Karpas-422 (cell line): ENCODE data around the gene VPS45. TPM values are rescaled to one million over a fixed set of nuclear protein-coding genes. Genes with fewer than 3 reads are reported as not detected.

Experiments used
- DNase-seq: peaks from one replicate; pipeline ENCODE4 v3.0.0-alpha.2; 2015
- H2AFZ ChIP-seq: fragments of 200-600 bp; sonication (generic); 2 replicates; pipeline ENCODE4 v1.6.1; 2014; ENCODE audit warnings: antibody characterized with exemption, low read length, mixed read lengths
- H3K27ac ChIP-seq: fragments of 200-600 bp; sonication (generic); 2 replicates; pipeline ENCODE4 v1.5.1; 2014; ENCODE audit warnings: mild to moderate bottlenecking, low read length, moderate library complexity
- H3K27me3 ChIP-seq: fragments of 200-600 bp; sonication (generic); 2 replicates; pipeline ENCODE4 v1.6.1; 2014; ENCODE audit warnings: low read length, mixed read lengths
- H3K36me3 ChIP-seq: fragments of 200-600 bp; sonication (generic); 2 replicates; pipeline ENCODE4 v1.6.1; 2014; ENCODE audit warnings: low read length, mixed read lengths; ENCODE audit not compliant: insufficient read depth
- H3K4me1 ChIP-seq: fragments of 200-600 bp; sonication (generic); 2 replicates; pipeline ENCODE4 v1.6.1; 2014; ENCODE audit warnings: mild to moderate bottlenecking, low read length, mixed read lengths
- H3K4me2 ChIP-seq: fragments of 200-600 bp; sonication (generic); 2 replicates; pipeline ENCODE4 v1.6.1; 2014; ENCODE audit warnings: low read length, low read depth, mild to moderate bottlenecking; ENCODE audit not compliant: poor library complexity, severe bottlenecking
- H3K4me3 ChIP-seq: fragments of 200-600 bp; sonication (generic); 2 replicates; pipeline ENCODE4 v1.5.1; 2014; ENCODE audit warnings: mild to moderate bottlenecking, antibody characterized with exemption, low read length, mixed read lengths
- H3K79me2 ChIP-seq: fragments of 200-600 bp; sonication (generic); 2 replicates; pipeline ENCODE4 v1.6.1; 2014; ENCODE audit warnings: mild to moderate bottlenecking, low read length, mixed read lengths
- H3K9ac ChIP-seq: fragments of 200-600 bp; sonication (generic); 2 replicates; pipeline ENCODE4 v1.6.0; 2014; ENCODE audit warnings: low read length
- H3K9me2 ChIP-seq: fragments of 200-600 bp; sonication (generic), shearing (Covaris generic); replicated peaks from 2 replicates; pipeline ENCODE4 v1.6.0; 2014; ENCODE audit warnings: mild to moderate bottlenecking, low read length, moderate library complexity; ENCODE audit not compliant: insufficient read depth
- H3K9me3 ChIP-seq: fragments of 300-700, 200-600 bp; sonication (generic); 2 replicates; pipeline ENCODE4 v1.6.1; 2014; ENCODE audit warnings: low read length, mixed read lengths
- H4K20me1 ChIP-seq: fragments of 200-600 bp; sonication (generic); 2 replicates; pipeline ENCODE4 v1.6.1; 2014; ENCODE audit warnings: mild to moderate bottlenecking, antibody characterized with exemption, low read length, low read depth; ENCODE audit not compliant: insufficient read depth
- total RNA-seq: library from RNA; depleted of rRNA; stranded (reverse); fragments of >200 nt; shearing (Covaris generic); gene quantifications from 2 replicates; pipeline ENCODE4 v1.2.3, GENCODE V29; 2014; ENCODE audit warnings: low replicate concordance

Gene VPS45
- total RNA-seq, 1 experiment from 2014 or later = 39.0 TPM

GRCh38 chr1:150065184-150065871 lies 2.2 kb upstream of the VPS45 start:
- no peaks in the 10 kb centered on the region for H3K36me3 ChIP-seq
- H3K79me2 ChIP-seq = peaks cover 9% of the 10 kb centered on the region; the same call in 1 of the 2 replicates
- no peaks in the 10 kb centered on the region for H3K9me2 ChIP-seq
- H3K9ac ChIP-seq = no peak overlapping the region
- no peak overlapping the region for H3K27ac ChIP-seq
- no peaks in the 10 kb centered on the region for H3K27me3 ChIP-seq
- no peak for DNase-seq
- no peaks in the 10 kb centered on the region for H4K20me1 ChIP-seq
- peak overlapping the region; percentile 78; the same call in 1 of the 2 replicates for H3K4me3 ChIP-seq
- H3K4me2 ChIP-seq = peak overlapping the region; percentile 83
- no peaks in the 10 kb centered on the region for H3K9me3 ChIP-seq
- no peak overlapping the region for H2AFZ ChIP-seq
- H3K4me1 ChIP-seq = peaks cover 23% of the 10 kb centered on the region

GRCh38 chr1:150066328-150066727 lies 1.2 kb upstream of the VPS45 start:
- DNase-seq = no peak
- H3K27me3 ChIP-seq = no peaks in the 10 kb centered on the region
- H3K27ac ChIP-seq = peak overlapping the region; percentile 57; the same call in 1 of the 2 replicates
- H2AFZ ChIP-seq = peak overlapping the region; percentile 98
- H3K4me2 ChIP-seq = peak overlapping the region; percentile 83
- no peaks in the 10 kb centered on the region for H3K9me3 ChIP-seq
- no peaks in the 10 kb centered on the region for H3K9me2 ChIP-seq
- no peaks in the 10 kb centered on the region for H4K20me1 ChIP-seq
- peaks cover 23% of the 10 kb centered on the region for H3K4me1 ChIP-seq
- no peaks in the 10 kb centered on the region for H3K36me3 ChIP-seq
- H3K9ac ChIP-seq = peak overlapping the region; percentile 78
- peaks cover 9% of the 10 kb centered on the region; the same call in 1 of the 2 replicates for H3K79me2 ChIP-seq
- H3K4me3 ChIP-seq = peak overlapping the region; percentile 78

GRCh38 chr1:150066838-150067183 lies 765 bp upstream of the VPS45 start:
- peak overlapping the region; percentile 98 for H2AFZ ChIP-seq
- peaks cover 23% of the 10 kb centered on the region for H3K4me1 ChIP-seq
- peak overlapping the region; percentile 83 for H3K4me2 ChIP-seq
- H3K9ac ChIP-seq = peak overlapping the region; percentile 78
- no peaks in the 10 kb centered on the region for H3K27me3 ChIP-seq
- H3K9me3 ChIP-seq = no peaks in the 10 kb centered on the region
- peak overlapping the region; percentile 78 for H3K4me3 ChIP-seq
- H3K27ac ChIP-seq = peak overlapping the region; percentile 57
- no peaks in the 10 kb centered on the region for H4K20me1 ChIP-seq
- H3K36me3 ChIP-seq = no peaks in the 10 kb centered on the region
- DNase-seq = peak; percentile 78
- H3K79me2 ChIP-seq = peaks cover 9% of the 10 kb centered on the region; the same call in 1 of the 2 replicates
- H3K9me2 ChIP-seq = no peaks in the 10 kb centered on the region

- Histone ChIP-seq H3K4me1 (peaks cover 28% of the 10 kb centered on the region), H3K9ac (peak overlapping the region; percentile 78), H3K36me3 (no peaks in the 10 kb centered on the region), H3K27me3 (no peaks in the 10 kb centered on the region), H4K20me1 (no peaks in the 10 kb centered on the region), H3K79me2 (peaks cover 9% of the 10 kb centered on the region; the same call in 1 of the 2 replicates), H3K4me3 (peak overlapping the region; percentile 78), H3K27ac (peak overlapping the region; percentile 57), H3K4me2 (peak overlapping the region; percentile 83), H3K9me2 (no peaks in the 10 kb centered on the region), H2AFZ (peak overlapping the region; percentile 98), H3K9me3 (no peaks in the 10 kb centered on the region)
- no peak for DNase-seq
These were observed 496 bp downstream of the VPS45 start for GRCh38 chr1:150068109-150068435.

GRCh38 chr1:150069923-150070322 lies 2.3 kb downstream of the VPS45 start:
- Histone ChIP-seq H3K79me2 (peaks cover 9% of the 10 kb centered on the region; the same call in 1 of the 2 replicates), H3K9me3 (no peaks in the 10 kb centered on the region), H3K4me2 (no peak overlapping the region), H3K9me2 (no peaks in the 10 kb centered on the region), H2AFZ (no peak overlapping the region), H3K27me3 (no peaks in the 10 kb centered on the region), H3K36me3 (0 out of 2 replicates have a peak, but pooled peaks cover 6% of the 10 kb centered on the region), H3K27ac (no peak overlapping the region), H3K4me1 (peaks cover 28% of the 10 kb centered on the region), H4K20me1 (no peaks in the 10 kb centered on the region), H3K9ac (no peak overlapping the region), H3K4me3 (no peak overlapping the region)
- DNase-seq = no peak

- Histone ChIP-seq H3K9me2 (no peaks in the 10 kb centered on the region), H3K9ac (no peak overlapping the region), H4K20me1 (no peaks in the 10 kb centered on the region), H3K79me2 (peaks cover 6% of the 10 kb centered on the region; the same call in 1 of the 2 replicates), H3K36me3 (peaks cover 10% of the 10 kb centered on the region; the same call in 1 of the 2 replicates), H3K9me3 (no peaks in the 10 kb centered on the region), H3K27ac (no peak overlapping the region), H2AFZ (no peak overlapping the region), H3K27me3 (no peaks in the 10 kb centered on the region), H3K4me2 (no peak overlapping the region), H3K4me1 (peaks cover 14% of the 10 kb centered on the region), H3K4me3 (no peak overlapping the region)
- DNase-seq = peak; percentile 58
These were observed 5.4 kb downstream of the VPS45 start for GRCh38 chr1:150072959-150073358.

GRCh38 chr1:150073516-150073915 lies 5.9 kb downstream of the VPS45 start:
- H3K9me2 ChIP-seq = no peaks in the 10 kb centered on the region
- no peaks in the 10 kb centered on the region for H3K27me3 ChIP-seq
- H2AFZ ChIP-seq = no peak overlapping the region
- H3K36me3 ChIP-seq = peaks cover 10% of the 10 kb centered on the region; the same call in 1 of the 2 replicates
- no peak overlapping the region for H3K4me2 ChIP-seq
- no peak for DNase-seq
- H3K9me3 ChIP-seq = no peaks in the 10 kb centered on the region
- no peak overlapping the region for H3K9ac ChIP-seq
- H4K20me1 ChIP-seq = no peaks in the 10 kb centered on the region
- no peak overlapping the region for H3K4me3 ChIP-seq
- peaks cover 8% of the 10 kb centered on the region for H3K4me1 ChIP-seq
- H3K27ac ChIP-seq = no peak overlapping the region
- peaks cover 4% of the 10 kb centered on the region; the same call in 1 of the 2 replicates for H3K79me2 ChIP-seq

- Histone ChIP-seq H3K36me3 (peaks cover 11% of the 10 kb centered on the region; the same call in 1 of the 2 replicates), H3K79me2 (no peaks in the 10 kb centered on the region), H3K9ac (no peak overlapping the region), H3K4me1 (peaks cover 14% of the 10 kb centered on the region), H3K4me3 (no peak overlapping the region), H3K27me3 (no peaks in the 10 kb centered on the region), H2AFZ (no peak overlapping the region), H3K4me2 (no peak overlapping the region), H4K20me1 (no peaks in the 10 kb centered on the region), H3K9me3 (no peaks in the 10 kb centered on the region), H3K9me2 (no peaks in the 10 kb centered on the region), H3K27ac (no peak overlapping the region)
- no peak for DNase-seq
These were observed 8.5 kb downstream of the VPS45 start for GRCh38 chr1:150076066-150076465.
